ENCODE measurements around the gene ACOXL.
"Not testable (repeated sequence)": the region's sequence is repeated elsewhere in the genome, so short reads cannot be mapped to it uniquely, and the experiment has no call there.

Gene ACOXL

DNA sequence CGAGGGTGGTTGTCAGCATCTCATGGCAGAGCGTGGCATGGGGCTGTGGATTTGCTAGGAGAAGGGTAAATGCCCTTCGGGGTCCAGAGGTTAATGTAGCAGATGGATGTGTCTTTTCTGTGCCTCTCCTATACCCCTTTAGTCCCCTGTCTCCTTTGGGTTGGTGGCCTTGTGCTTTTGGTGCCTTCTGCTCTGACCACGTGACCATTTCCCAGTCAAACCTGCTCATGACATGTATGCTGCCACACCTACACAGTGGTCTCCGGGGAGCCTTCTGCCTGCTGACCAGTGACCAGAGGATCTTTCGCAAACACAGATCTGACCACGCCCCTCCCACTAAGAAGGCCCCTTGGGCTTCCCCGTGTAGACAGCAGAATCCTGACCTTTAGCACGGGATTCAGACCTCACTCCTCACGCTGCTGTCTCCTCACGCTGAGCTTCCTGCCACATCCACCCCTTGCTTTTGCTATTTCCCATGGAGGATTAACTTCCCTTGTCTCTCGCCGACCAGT lies 116.2 kb downstream of the ACOXL start:
- H3K4me1 ChIP-seq (ENCODE audit: insufficient read depth, low read length), result peaks cover 7% of the 10 kb centered on the region
- no peaks in the 10 kb centered on the region for H3K27me3 ChIP-seq (ENCODE audit: insufficient read depth, low read length)
- WGBS, result 89% methylated on average over 12 of the region's 13 CpGs
- H3K9me3 ChIP-seq (ENCODE audit: insufficient read depth, low read depth, low read length), result no peaks in the 10 kb centered on the region
- H3K27ac ChIP-seq (ENCODE audit: low read depth, low read length), result no peak overlapping the region
- no peak overlapping the region for H3K9ac ChIP-seq (ENCODE audit: low read depth, low read length)
- no peaks in the 10 kb centered on the region for H3K36me3 ChIP-seq (ENCODE audit: insufficient read depth, low read length)
- H3K4me3 ChIP-seq (ENCODE audit: low read length), result no peak overlapping the region

DNA sequence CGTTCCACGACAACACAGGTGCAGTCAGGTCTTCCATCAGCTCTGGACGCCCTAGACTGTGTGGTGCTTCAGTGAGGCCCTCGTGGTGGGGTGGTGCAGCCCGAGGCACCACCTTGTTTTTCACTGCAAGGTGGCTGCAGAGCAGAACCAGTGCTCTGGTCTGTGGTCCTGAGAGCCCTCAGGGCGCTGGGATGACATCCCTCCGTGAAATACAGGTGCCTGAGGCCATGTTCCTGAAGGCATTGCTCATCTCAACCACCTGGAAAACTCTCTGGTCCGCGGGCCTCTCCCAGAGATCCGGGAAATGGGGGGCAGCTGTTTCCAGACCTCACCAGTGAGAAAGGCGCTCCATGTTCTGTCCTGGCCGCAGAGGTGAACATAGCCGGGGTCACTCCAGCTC lies 119.2 kb downstream of the ACOXL start:
- no peak overlapping the region for H3K4me3 ChIP-seq (ENCODE audit: low read length)
- H3K9ac ChIP-seq (ENCODE audit: low read depth, low read length), result no peak overlapping the region
- peaks cover 13% of the 10 kb centered on the region for H3K4me1 ChIP-seq (ENCODE audit: insufficient read depth, low read length)
- H3K27ac ChIP-seq (ENCODE audit: low read depth, low read length), result no peak overlapping the region
- WGBS, result 89% methylated on average over 13 of the region's 13 CpGs
- no peaks in the 10 kb centered on the region for H3K9me3 ChIP-seq (ENCODE audit: insufficient read depth, low read depth, low read length)
- no peaks in the 10 kb centered on the region for H3K36me3 ChIP-seq (ENCODE audit: insufficient read depth, low read length)
- H3K27me3 ChIP-seq (ENCODE audit: insufficient read depth, low read length), result no peaks in the 10 kb centered on the region

DNA sequence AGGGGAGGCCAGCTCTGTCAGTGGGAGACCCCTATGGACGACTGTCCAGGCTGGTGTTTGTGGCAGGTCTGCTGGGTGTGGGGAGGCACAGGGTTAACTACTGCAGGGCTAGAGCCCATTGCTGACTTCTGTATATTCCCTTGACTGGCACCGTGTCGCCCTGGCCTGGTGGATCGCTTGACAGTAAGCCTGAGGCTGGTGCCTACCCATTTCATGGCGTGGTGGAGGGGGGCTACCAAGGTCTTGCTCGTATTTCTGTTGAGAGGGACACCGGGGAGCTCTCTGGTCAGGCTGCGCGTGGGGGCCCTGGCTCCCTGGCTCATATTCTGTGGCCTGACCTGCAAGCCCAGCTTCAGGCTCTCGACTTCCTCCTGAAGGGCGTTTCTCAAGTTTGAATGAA lies 119.7 kb downstream of the ACOXL start:
- Histone ChIP-seq H3K9ac (ENCODE audit: low read depth, low read length) (no peak overlapping the region), H3K9me3 (ENCODE audit: insufficient read depth, low read depth, low read length) (no peaks in the 10 kb centered on the region), H3K4me1 (ENCODE audit: insufficient read depth, low read length) (peaks cover 13% of the 10 kb centered on the region), H3K4me3 (ENCODE audit: low read length) (no peak overlapping the region), H3K27ac (ENCODE audit: low read depth, low read length) (no peak overlapping the region), H3K27me3 (ENCODE audit: insufficient read depth, low read length) (no peaks in the 10 kb centered on the region), H3K36me3 (ENCODE audit: insufficient read depth, low read length) (no peaks in the 10 kb centered on the region)
- 94% methylated on average over 11 of the region's 11 CpGs for WGBS

DNA sequence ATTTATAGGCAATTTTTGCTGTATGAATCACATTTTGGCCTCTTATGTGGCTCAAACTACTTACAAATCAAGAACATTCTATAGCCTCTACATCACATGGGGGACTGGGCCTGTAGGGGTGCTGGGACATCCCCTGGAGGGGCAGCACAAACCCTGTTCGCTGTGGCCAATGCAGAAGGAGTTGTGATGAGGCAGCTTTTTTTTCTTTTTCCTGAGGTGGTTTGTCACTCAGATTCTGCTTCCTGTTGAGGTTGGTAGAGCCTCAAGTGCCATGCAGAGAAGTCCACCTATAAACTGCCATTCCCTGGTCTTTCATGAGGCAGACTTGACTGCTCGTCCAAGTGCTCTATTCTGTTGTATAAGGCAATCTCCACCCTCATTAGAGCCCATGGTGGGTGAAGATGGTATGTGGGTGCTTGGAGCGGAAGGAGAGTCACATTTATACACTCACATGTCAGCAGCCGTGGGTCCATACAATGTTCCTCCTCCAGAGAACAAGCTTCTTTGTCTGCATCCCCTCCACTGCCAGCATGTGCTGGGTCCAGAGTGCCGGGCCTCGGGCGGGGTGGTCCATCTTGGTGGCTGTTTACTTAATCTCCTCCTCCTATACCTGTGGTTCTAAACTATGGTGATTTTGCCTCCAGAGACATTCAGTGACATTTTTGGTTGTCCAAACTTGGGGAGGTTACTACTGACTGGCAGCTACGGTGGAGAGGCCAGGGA lies 120.3 kb downstream of the ACOXL start:
- 93% methylated on average over 7 of the region's 8 CpGs for WGBS
- Histone ChIP-seq H3K9me3 (ENCODE audit: insufficient read depth, low read depth, low read length) (no peaks in the 10 kb centered on the region), H3K9ac (ENCODE audit: low read depth, low read length) (no peak overlapping the region), H3K4me1 (ENCODE audit: insufficient read depth, low read length) (peaks cover 9% of the 10 kb centered on the region; the same call in 1 of the 2 replicates), H3K4me3 (ENCODE audit: low read length) (no peak overlapping the region), H3K27ac (ENCODE audit: low read depth, low read length) (no peak overlapping the region), H3K27me3 (ENCODE audit: insufficient read depth, low read length) (no peaks in the 10 kb centered on the region), H3K36me3 (ENCODE audit: insufficient read depth, low read length) (no peaks in the 10 kb centered on the region)

DNA sequence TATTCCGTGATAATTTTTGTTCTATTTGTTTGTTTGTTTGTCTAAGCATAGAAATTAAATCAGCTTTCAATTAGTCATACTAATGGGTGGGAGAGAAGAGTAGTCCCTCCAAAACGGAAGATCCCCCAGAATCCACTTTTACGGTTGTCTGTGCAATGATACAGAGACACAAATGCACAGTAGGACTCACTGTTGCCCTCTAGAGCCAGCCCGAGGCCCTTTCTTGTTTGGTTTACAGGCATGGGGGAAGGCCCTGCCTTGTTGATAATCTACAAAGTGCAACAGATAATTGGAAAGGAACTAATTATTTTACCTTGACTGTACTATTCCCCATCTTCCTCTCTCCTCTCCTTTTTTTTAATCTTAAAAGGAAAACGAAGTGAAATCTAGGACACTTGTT lies 121.1 kb downstream of the ACOXL start:
- no peaks in the 10 kb centered on the region for H3K36me3 ChIP-seq (ENCODE audit: insufficient read depth, low read length)
- H3K4me1 ChIP-seq (ENCODE audit: insufficient read depth, low read length), result peaks cover 15% of the 10 kb centered on the region
- H3K27ac ChIP-seq (ENCODE audit: low read depth, low read length), result no peak overlapping the region
- no peaks in the 10 kb centered on the region for H3K27me3 ChIP-seq (ENCODE audit: insufficient read depth, low read length)
- WGBS, result 57% methylated on average over 4 of the region's 5 CpGs
- H3K9me3 ChIP-seq (ENCODE audit: insufficient read depth, low read depth, low read length), result no peaks in the 10 kb centered on the region
- no peak overlapping the region for H3K4me3 ChIP-seq (ENCODE audit: low read length)
- H3K9ac ChIP-seq (ENCODE audit: low read depth, low read length), result no peak overlapping the region

DNA sequence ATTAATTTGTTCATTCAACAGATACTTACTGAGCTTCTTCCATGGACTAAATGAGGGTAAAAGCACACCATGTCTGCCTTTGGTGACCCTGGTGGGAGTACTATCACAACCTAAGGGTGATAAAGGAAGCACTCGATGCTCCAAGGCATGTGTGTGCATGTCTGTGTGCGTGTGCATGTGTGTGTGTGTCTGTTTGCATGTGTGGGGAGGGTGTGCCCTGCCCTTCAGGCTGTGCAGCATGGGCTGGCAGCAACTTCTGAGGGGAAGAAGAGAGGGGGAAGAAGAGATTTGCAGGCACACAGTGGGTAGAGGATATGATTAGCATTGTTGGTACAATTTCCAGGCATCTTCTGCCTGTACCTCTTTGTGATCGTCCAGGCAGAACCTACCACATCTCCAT lies 121.6 kb downstream of the ACOXL start:
- Histone ChIP-seq H3K9ac (ENCODE audit: low read depth, low read length) (no peak overlapping the region), H3K36me3 (ENCODE audit: insufficient read depth, low read length) (no peaks in the 10 kb centered on the region), H3K4me1 (ENCODE audit: insufficient read depth, low read length) (peaks cover 19% of the 10 kb centered on the region), H3K9me3 (ENCODE audit: insufficient read depth, low read depth, low read length) (no peaks in the 10 kb centered on the region), H3K27ac (ENCODE audit: low read depth, low read length) (no peak overlapping the region), H3K27me3 (ENCODE audit: insufficient read depth, low read length) (no peaks in the 10 kb centered on the region), H3K4me3 (ENCODE audit: low read length) (no peak overlapping the region)
- WGBS, result 88% methylated on average over 3 of the region's 3 CpGs

DNA sequence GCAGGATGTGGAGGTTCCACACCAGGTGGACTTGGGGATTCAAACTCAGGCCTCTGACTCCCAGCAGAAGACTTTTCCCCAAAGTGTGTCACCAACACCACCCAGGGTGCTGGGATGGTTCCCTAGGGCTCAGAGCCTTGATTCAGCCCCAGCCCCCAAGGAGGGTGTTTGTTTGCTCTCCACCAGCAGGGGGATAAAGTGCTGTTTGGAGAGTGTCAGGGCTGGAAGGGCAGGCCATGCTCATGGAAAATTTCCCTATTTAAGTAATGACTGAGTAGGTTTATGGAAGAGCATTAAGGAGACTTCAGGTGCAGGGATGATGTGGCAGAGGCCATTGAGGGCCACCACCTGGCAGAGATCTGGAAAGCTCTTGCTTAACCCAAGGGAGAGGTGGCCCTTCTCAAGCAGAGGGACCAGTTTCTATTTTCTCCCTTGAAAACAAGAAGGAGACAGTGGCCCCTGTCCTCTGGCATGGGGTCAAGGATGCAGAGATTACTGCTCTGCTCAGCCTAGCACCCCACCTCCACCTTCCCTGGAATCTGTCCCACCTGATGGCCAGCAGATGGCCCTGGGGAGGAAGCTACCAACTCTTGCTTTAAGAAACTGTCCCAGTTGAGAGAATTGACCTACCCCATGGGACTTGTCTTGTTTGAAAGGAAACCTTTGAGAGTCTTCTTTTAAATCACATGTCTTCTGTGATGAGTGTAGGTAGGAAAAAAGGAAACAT lies 122.1 kb downstream of the ACOXL start:
- Histone ChIP-seq H3K27ac (ENCODE audit: low read depth, low read length) (no peak overlapping the region), H3K9me3 (ENCODE audit: insufficient read depth, low read depth, low read length) (no peaks in the 10 kb centered on the region), H3K27me3 (ENCODE audit: insufficient read depth, low read length) (no peaks in the 10 kb centered on the region), H3K9ac (ENCODE audit: low read depth, low read length) (no peak overlapping the region), H3K4me1 (ENCODE audit: insufficient read depth, low read length) (peaks cover 23% of the 10 kb centered on the region), H3K36me3 (ENCODE audit: insufficient read depth, low read length) (no peaks in the 10 kb centered on the region), H3K4me3 (ENCODE audit: low read length) (no peak overlapping the region)

DNA sequence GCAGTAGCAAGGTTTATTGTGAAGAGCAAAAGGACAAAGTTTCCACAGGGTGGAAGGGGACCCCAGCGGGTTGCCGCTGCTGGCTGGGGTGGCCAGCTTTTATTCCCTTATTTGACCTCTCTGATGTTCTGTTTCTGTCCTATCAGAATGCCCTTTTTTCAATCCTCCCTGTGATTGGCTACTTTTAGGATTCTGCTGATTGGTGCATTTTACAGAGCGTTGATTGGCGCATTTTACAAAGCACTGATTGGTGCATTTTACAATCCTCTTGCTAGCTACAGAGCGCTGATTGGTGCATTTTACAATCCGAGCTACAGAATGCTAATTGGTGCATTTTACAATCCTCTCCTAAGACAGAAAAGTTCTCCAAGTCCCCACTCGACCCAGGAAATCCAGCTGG lies 123.5 kb downstream of the ACOXL start:
- peaks cover 27% of the 10 kb centered on the region for H3K4me1 ChIP-seq (ENCODE audit: insufficient read depth, low read length)
- not testable (repeated sequence) for H3K9ac ChIP-seq (ENCODE audit: low read depth, low read length); H3K27me3 ChIP-seq (ENCODE audit: insufficient read depth, low read length); H3K9me3 ChIP-seq (ENCODE audit: insufficient read depth, low read depth, low read length); H3K36me3 ChIP-seq (ENCODE audit: insufficient read depth, low read length); H3K27ac ChIP-seq (ENCODE audit: low read depth, low read length); H3K4me3 ChIP-seq (ENCODE audit: low read length)
- 95% methylated on average over 7 of the region's 7 CpGs for WGBS

DNA sequence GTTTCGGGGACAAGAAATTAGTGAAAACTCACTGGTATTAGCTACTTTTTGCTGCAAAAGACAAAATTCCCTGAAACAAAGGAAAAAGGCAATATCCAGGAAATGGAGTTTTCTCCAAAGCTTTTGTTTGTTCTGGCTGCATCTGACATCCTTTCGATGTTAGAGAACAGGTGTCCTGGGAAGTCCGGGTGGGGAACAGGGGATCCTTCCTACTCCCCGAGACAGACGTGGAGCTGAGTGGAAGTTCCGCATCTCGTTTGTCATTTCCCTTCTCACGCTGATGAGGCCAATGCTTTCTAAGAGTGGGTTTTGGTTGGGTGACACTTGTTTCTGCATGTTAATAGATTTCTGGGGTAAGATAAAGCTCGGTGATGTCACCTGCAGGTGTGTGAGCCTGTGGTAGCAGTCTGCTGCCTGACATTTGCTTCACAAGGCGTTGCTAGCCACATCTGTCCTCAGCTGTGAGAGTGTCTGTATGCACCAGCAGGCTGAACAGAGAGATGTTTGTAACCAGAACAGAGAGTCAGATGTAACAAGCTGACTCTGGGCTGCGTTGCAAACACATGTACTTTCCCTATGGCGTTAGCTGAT lies 125.9 kb downstream of the ACOXL start:
- no peak overlapping the region for H3K4me3 ChIP-seq (ENCODE audit: low read length)

DNA sequence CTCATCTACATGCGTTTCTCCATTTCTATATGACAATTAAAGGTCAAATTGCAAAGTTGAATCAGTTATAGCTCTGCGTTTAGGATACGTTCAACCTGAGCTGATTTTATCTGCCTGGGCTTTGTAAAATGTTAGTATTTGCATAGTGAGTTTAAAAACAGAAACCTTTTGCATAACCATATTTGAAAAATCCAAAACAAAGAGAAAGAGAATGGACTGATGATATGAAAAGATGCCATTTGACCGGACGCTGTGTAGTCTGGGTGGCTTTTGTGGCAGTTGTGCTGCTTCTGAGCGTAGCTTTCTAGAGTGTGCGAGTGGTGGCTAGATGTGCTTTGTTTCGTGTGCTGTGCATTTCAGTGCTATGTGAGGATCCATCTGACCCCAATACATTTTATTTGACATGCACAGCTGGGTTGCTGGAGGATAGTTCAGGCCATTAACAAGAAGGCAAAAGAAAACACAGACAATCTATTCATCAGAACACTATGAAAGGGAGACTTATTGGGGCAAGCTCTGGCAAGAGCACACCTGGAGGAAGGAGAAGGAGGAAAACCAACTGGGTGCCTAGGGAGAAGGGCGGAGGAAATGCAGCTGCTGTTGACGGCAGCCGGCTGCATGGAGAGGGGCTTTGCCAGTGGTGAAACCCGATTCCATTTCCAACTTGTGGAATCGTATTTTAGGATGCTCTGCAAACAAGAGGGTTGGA lies 126.8 kb downstream of the ACOXL start:
- WGBS, result 79% methylated on average over 12 of the region's 13 CpGs
- Histone ChIP-seq H3K27ac (ENCODE audit: low read depth, low read length) (no peak overlapping the region), H3K27me3 (ENCODE audit: insufficient read depth, low read length) (no peaks in the 10 kb centered on the region), H3K9ac (ENCODE audit: low read depth, low read length) (no peak overlapping the region), H3K36me3 (ENCODE audit: insufficient read depth, low read length) (no peaks in the 10 kb centered on the region; the same call in 1 of the 2 replicates), H3K4me3 (ENCODE audit: low read length) (no peak overlapping the region), H3K4me1 (ENCODE audit: insufficient read depth, low read length) (peaks cover 24% of the 10 kb centered on the region), H3K9me3 (ENCODE audit: insufficient read depth, low read depth, low read length) (no peaks in the 10 kb centered on the region)

More for the DNA sequence above, 125.9 kb downstream of the ACOXL start:
- Histone ChIP-seq H3K36me3 (ENCODE audit: insufficient read depth, low read length) (no peaks in the 10 kb centered on the region; the same call in 1 of the 2 replicates), H3K4me1 (ENCODE audit: insufficient read depth, low read length) (peaks cover 27% of the 10 kb centered on the region), H3K9me3 (ENCODE audit: insufficient read depth, low read depth, low read length) (no peaks in the 10 kb centered on the region), H3K27me3 (ENCODE audit: insufficient read depth, low read length) (no peaks in the 10 kb centered on the region), H3K27ac (ENCODE audit: low read depth, low read length) (no peak overlapping the region), H3K9ac (ENCODE audit: low read depth, low read length) (no peak overlapping the region)
- 80% methylated on average over 12 of the region's 12 CpGs for WGBS

DNA sequence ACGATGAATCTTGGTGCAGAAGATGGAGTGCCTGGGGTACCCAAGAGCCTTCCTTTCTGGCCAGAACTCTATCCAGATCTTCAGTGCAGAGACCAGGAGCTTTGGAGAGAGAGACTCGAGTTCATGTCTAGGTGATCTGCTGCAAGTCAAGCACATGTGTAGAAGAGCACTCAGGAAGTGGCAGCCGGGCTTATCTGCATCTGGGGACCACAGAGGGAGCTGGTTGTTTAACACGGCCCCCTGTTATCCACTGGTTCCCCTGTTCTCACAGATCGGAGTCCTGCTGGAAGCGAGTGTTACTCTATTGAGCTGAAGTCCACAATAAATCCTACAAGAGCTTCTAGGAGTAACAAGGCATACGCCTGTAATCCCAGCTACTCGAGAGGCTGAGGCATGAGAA lies 128.3 kb downstream of the ACOXL start:
- H3K36me3 ChIP-seq (ENCODE audit: insufficient read depth, low read length), result no peaks in the 10 kb centered on the region; the same call in 1 of the 2 replicates
- 90% methylated on average over 8 of the region's 8 CpGs for WGBS

More for the DNA sequence above, 128.3 kb downstream of the ACOXL start:
- Histone ChIP-seq H3K27me3 (ENCODE audit: insufficient read depth, low read length) (no peaks in the 10 kb centered on the region), H3K9me3 (ENCODE audit: insufficient read depth, low read depth, low read length) (no peaks in the 10 kb centered on the region), H3K27ac (ENCODE audit: low read depth, low read length) (no peak overlapping the region), H3K9ac (ENCODE audit: low read depth, low read length) (no peak overlapping the region), H3K4me3 (ENCODE audit: low read length) (no peak overlapping the region), H3K4me1 (ENCODE audit: insufficient read depth, low read length) (peaks cover 23% of the 10 kb centered on the region)
